Activated T-helper 1 cell treated with anti-CD3 and anti-CD28 coated beads, Interleukin-12 subunit alpha, Interleukin-12 subunit beta, Interleukin-2, Interleukin-4 antibody, amounts not matched to agents 30 ng/mL and 10 ng/mL and 1 ng/mL, durations not matched to agents 14 hours and 24 hours and 36 hours (primary cell): ENCODE results near the gene NCBP2. TPM values are rescaled to one million over a fixed set of nuclear protein-coding genes. Genes with fewer than 3 reads are reported as not detected.

Experiments
- DNase-seq: peaks from one replicate; pipeline ENCODE4 v3.0.0; 2021; ENCODE audit warnings: low spot score
- H3K27ac Mint-ChIP-seq: one replicate; pipeline ENCODE4 v1.8.0; 2021; ENCODE audit warnings: mild to moderate bottlenecking, mixed read lengths
- H3K27me3 Mint-ChIP-seq: one replicate; pipeline ENCODE4 v1.8.0; 2022; ENCODE audit warnings: mild to moderate bottlenecking, moderate library complexity, mixed read lengths; ENCODE audit not compliant: insufficient read depth
- H3K36me3 Mint-ChIP-seq: one replicate; pipeline ENCODE4 v1.8.0; 2021; ENCODE audit warnings: low read depth, mixed read lengths
- H3K4me1 Mint-ChIP-seq: one replicate; pipeline ENCODE4 v1.8.0; 2021; ENCODE audit warnings: low read depth, mixed read lengths
- H3K4me3 Mint-ChIP-seq: one replicate; pipeline ENCODE4 v1.8.0; 2021; ENCODE audit warnings: mild to moderate bottlenecking, moderate library complexity, mixed read lengths
- H3K9me3 Mint-ChIP-seq: one replicate; pipeline ENCODE4 v1.8.0; 2021; ENCODE audit warnings: mixed read lengths
- intact Hi-C: fragments of 100-400 bp; cut with micrococcal nuclease; formaldehyde crosslinking; loops from one replicate; pipeline ENCODE4 v1.15.1; 2024
- total RNA-seq: library from RNA; stranded (reverse); gene quantifications from 2 replicates; pipeline ENCODE4 v1.2.3, GENCODE V29; 2022

Gene NCBP2
- total RNA-seq, 1 donor from 2014 or later = 102 TPM

- Mint-ChIP-seq H3K9me3 (peaks cover 8% of the 10 kb centered on the region), H3K4me1 (no peaks in the 10 kb centered on the region), H3K27ac (no peak overlapping the region)
Observed at GRCh38 chr3:196916995-196917394, 25.3 kb downstream of the NCBP2 start.

GRCh38 chr3:196916221-196916620 lies 26.1 kb downstream of the NCBP2 start:
- intact Hi-C loops = no loop called here
- Mint-ChIP-seq H3K27me3 (no peaks in the 10 kb centered on the region), H3K36me3 (peaks cover 29% of the 10 kb centered on the region), H3K27ac (no peak overlapping the region), H3K9me3 (peaks cover 8% of the 10 kb centered on the region), H3K4me1 (no peaks in the 10 kb centered on the region), H3K4me3 (no peak overlapping the region)
- DNase-seq = no peak

More at GRCh38 chr3:196916995-196917394, 25.3 kb downstream of the NCBP2 start:
- Mint-ChIP-seq H3K27me3 (no peaks in the 10 kb centered on the region), H3K36me3 (peaks cover 30% of the 10 kb centered on the region), H3K4me3 (no peak overlapping the region)
- intact Hi-C loops = no loop called here
- DNase-seq = no peak

- Mint-ChIP-seq H3K9me3 (peaks cover 8% of the 10 kb centered on the region), H3K4me3 (no peak overlapping the region), H3K27me3 (no peaks in the 10 kb centered on the region), H3K4me1 (no peaks in the 10 kb centered on the region), H3K36me3 (peaks cover 33% of the 10 kb centered on the region), H3K27ac (no peak overlapping the region)
- DNase-seq = no peak
- intact Hi-C loops = no loop called here
Observed at GRCh38 chr3:196915375-196915774, 27.0 kb downstream of the NCBP2 start.

- Mint-ChIP-seq H3K27me3 (no peaks in the 10 kb centered on the region), H3K4me3 (no peak overlapping the region), H3K27ac (no peak overlapping the region), H3K9me3 (peaks cover 8% of the 10 kb centered on the region), H3K4me1 (no peaks in the 10 kb centered on the region), H3K36me3 (peaks cover 33% of the 10 kb centered on the region)
- DNase-seq = no peak
- intact Hi-C loops = no loop called here
Observed at GRCh38 chr3:196914866-196915265, 27.5 kb downstream of the NCBP2 start.

- no peak for DNase-seq
- peaks cover 44% of the 10 kb centered on the region for H3K36me3 Mint-ChIP-seq
Observed at GRCh38 chr3:196903740-196904139, 38.6 kb downstream of the NCBP2 start.

GRCh38 chr3:196902296-196902695 lies 40.0 kb downstream of the NCBP2 start:
- no peak for DNase-seq
- H3K4me3 Mint-ChIP-seq = no peak overlapping the region
- H3K9me3 Mint-ChIP-seq = no peaks in the 10 kb centered on the region
- H3K27ac Mint-ChIP-seq = no peak overlapping the region
- no peaks in the 10 kb centered on the region for H3K27me3 Mint-ChIP-seq
- no peaks in the 10 kb centered on the region for H3K4me1 Mint-ChIP-seq
- peaks cover 42% of the 10 kb centered on the region for H3K36me3 Mint-ChIP-seq
- intact Hi-C loops = no loop called here

More at GRCh38 chr3:196903740-196904139, 38.6 kb downstream of the NCBP2 start:
- intact Hi-C loops = no loop called here
- Mint-ChIP-seq H3K27me3 (no peaks in the 10 kb centered on the region), H3K27ac (peak overlapping the region; percentile 6), H3K4me3 (no peak overlapping the region), H3K9me3 (no peaks in the 10 kb centered on the region), H3K4me1 (no peaks in the 10 kb centered on the region)

GRCh38 chr3:196901768-196902167 lies 40.6 kb downstream of the NCBP2 start:
- peaks cover 41% of the 10 kb centered on the region for H3K36me3 Mint-ChIP-seq
- no peaks in the 10 kb centered on the region for H3K9me3 Mint-ChIP-seq

GRCh38 chr3:196896229-196896628 lies 46.1 kb downstream of the NCBP2 start:
- no peaks in the 10 kb centered on the region for H3K27me3 Mint-ChIP-seq

More at GRCh38 chr3:196901768-196902167, 40.6 kb downstream of the NCBP2 start:
- intact Hi-C loops = no loop called here
- H3K4me3 Mint-ChIP-seq = no peak overlapping the region
- no peak overlapping the region for H3K27ac Mint-ChIP-seq
- H3K27me3 Mint-ChIP-seq = no peaks in the 10 kb centered on the region
- DNase-seq = no peak
- no peaks in the 10 kb centered on the region for H3K4me1 Mint-ChIP-seq

GRCh38 chr3:196894557-196895295 lies 47.6 kb downstream of the NCBP2 start:
- H3K4me1 Mint-ChIP-seq = peaks cover 5% of the 10 kb centered on the region
- no peak overlapping the region for H3K27ac Mint-ChIP-seq
- peaks cover 15% of the 10 kb centered on the region for H3K36me3 Mint-ChIP-seq
- DNase-seq = no peak
- H3K4me3 Mint-ChIP-seq = no peak overlapping the region
- intact Hi-C loops = loop anchor here (10.0 kb wide), 1 partner anchor 60 kb away; no protein-coding TSS in a partner anchor
- H3K27me3 Mint-ChIP-seq = no peaks in the 10 kb centered on the region
- H3K9me3 Mint-ChIP-seq = no peaks in the 10 kb centered on the region

More at GRCh38 chr3:196896229-196896628, 46.1 kb downstream of the NCBP2 start:
- Mint-ChIP-seq H3K4me1 (peaks cover 2% of the 10 kb centered on the region), H3K9me3 (no peaks in the 10 kb centered on the region), H3K36me3 (peaks cover 22% of the 10 kb centered on the region), H3K27ac (no peak overlapping the region), H3K4me3 (no peak overlapping the region)
- DNase-seq = no peak
- intact Hi-C loops = loop anchor here (10.0 kb wide), 1 partner anchor 61 kb away; no protein-coding TSS in a partner anchor

GRCh38 chr3:196889844-196890708 lies 52.3 kb downstream of the NCBP2 start:
- intact Hi-C loops = loop anchor here (10.0 kb wide), 1 partner anchor 55 kb away; no protein-coding TSS in a partner anchor
- Mint-ChIP-seq H3K9me3 (no peaks in the 10 kb centered on the region), H3K4me1 (peaks cover 24% of the 10 kb centered on the region), H3K27me3 (no peaks in the 10 kb centered on the region), H3K27ac (no peak overlapping the region), H3K4me3 (no peak overlapping the region), H3K36me3 (peaks cover 14% of the 10 kb centered on the region)
- no peak for DNase-seq

- peaks cover 40% of the 10 kb centered on the region for H3K4me1 Mint-ChIP-seq
Observed at GRCh38 chr3:196886144-196886543, 56.2 kb downstream of the NCBP2 start.

More at GRCh38 chr3:196886144-196886543, 56.2 kb downstream of the NCBP2 start:
- intact Hi-C loops = no loop called here
- Mint-ChIP-seq H3K36me3 (peaks cover 15% of the 10 kb centered on the region), H3K4me3 (no peak overlapping the region), H3K9me3 (no peaks in the 10 kb centered on the region), H3K27ac (peak overlapping the region; percentile 55), H3K27me3 (no peaks in the 10 kb centered on the region)
- no peak for DNase-seq
